Stimulated activated naive CD8-positive, alpha-beta T cell treated with anti-CD3 and anti-CD28 coated beads, Interleukin-15, amount 100 ng/mL, for 72 hours (primary cell): ENCODE measurements around the gene TEDC1.

Source experiments
- ATAC-seq: fragments of 150-1000 bp; cut with Tn5 transposase; 2 replicates; pipeline ENCODE4 v1.10.0; 2021; ENCODE audit warnings: mild to moderate bottlenecking, moderate library complexity
- DNase-seq, 2 donors: peaks; one replicate each; pipeline ENCODE4 v3.0.0; 2021 to 2022
- H3K27ac Mint-ChIP-seq, 2 donors: one replicate each; pipeline ENCODE4 v1.8.0; 2022; ENCODE audit warnings: mild to moderate bottlenecking in 2 of 2, mixed read lengths in 2 of 2, moderate library complexity in 2 of 2
- H3K27me3 Mint-ChIP-seq: one replicate; pipeline ENCODE4 v1.8.0; 2022; ENCODE audit warnings: mixed read lengths
- H3K4me1 Mint-ChIP-seq: one replicate; pipeline ENCODE4 v1.8.0; 2022; ENCODE audit warnings: mild to moderate bottlenecking, mixed read lengths
- H3K4me3 Mint-ChIP-seq, 2 donors: one replicate each; pipeline ENCODE4 v1.8.0; 2022; ENCODE audit warnings: mild to moderate bottlenecking in 2 of 2, mixed read lengths in 2 of 2, moderate library complexity in 1 of 2
- H3K9me3 Mint-ChIP-seq, 2 donors: one replicate each; pipeline ENCODE4 v1.8.0; 2022; ENCODE audit warnings: mixed read lengths in 2 of 2

The TEDC1 gene

GRCh38 chr14:105485739-105486162 lies 5.3 kb upstream of the TEDC1 start:
- Mint-ChIP-seq H3K4me1 (peaks cover 84% of the 10 kb centered on the region), H3K4me3 (peak overlapping the region; percentile 39 to 93), H3K9me3 (no peaks in the 10 kb centered on the region), H3K27ac (peak overlapping the region; percentile 76 to 78), H3K27me3 (peaks cover 6% of the 10 kb centered on the region)
- ATAC-seq (no peak), DNase-seq (peak in 1 of 2 donors; percentile 60)

GRCh38 chr14:105486163-105486973 lies 4.7 kb upstream of the TEDC1 start, which contains the start of gene CRIP1:
Gene CRIP1 (plus strand): TSS chr14:105486886. CDS start chr14:105487260, 374 bp downstream.
- peaks cover 78% of the 10 kb centered on the region for H3K4me1 Mint-ChIP-seq
- H3K4me3 Mint-ChIP-seq: peak within 1 kb of the TSS; percentile 83 to 93
- peaks cover 6% of the 10 kb centered on the region for H3K27me3 Mint-ChIP-seq
- DNase-seq: no peak
- H3K9me3 Mint-ChIP-seq: no peaks in the 10 kb centered on the region
- ATAC-seq: no peak
- H3K27ac Mint-ChIP-seq: peak within 1 kb of the TSS; percentile 76 to 82

GRCh38 chr14:105486974-105487448 lies 4.0 kb upstream of the TEDC1 start:
- Mint-ChIP-seq H3K4me1 (peaks cover 78% of the 10 kb centered on the region), H3K27ac (peak overlapping the region; percentile 54 to 72), H3K27me3 (peaks cover 6% of the 10 kb centered on the region), H3K4me3 (peak overlapping the region; percentile 83 to 93), H3K9me3 (no peaks in the 10 kb centered on the region)
- peak in 1 of 2 donors; percentile 57 for DNase-seq
- no peak for ATAC-seq

GRCh38 chr14:105487449-105487985 lies 3.5 kb upstream of the TEDC1 start:
- no peak for ATAC-seq
- H3K27ac Mint-ChIP-seq: peak overlapping the region in 1 of 2 donors; percentile 82
- no peaks in the 10 kb centered on the region for H3K9me3 Mint-ChIP-seq
- H3K4me1 Mint-ChIP-seq: peaks cover 75% of the 10 kb centered on the region
- peak overlapping the region; percentile 83 to 93 for H3K4me3 Mint-ChIP-seq
- peaks cover 6% of the 10 kb centered on the region for H3K27me3 Mint-ChIP-seq
- DNase-seq: peak in 1 of 2 donors; percentile 67

GRCh38 chr14:105487986-105488777 lies 2.9 kb upstream of the TEDC1 start:
- H3K9me3 Mint-ChIP-seq: no peaks in the 10 kb centered on the region
- no peak for ATAC-seq
- peak overlapping the region in 1 of 2 donors; percentile 82 for H3K27ac Mint-ChIP-seq
- H3K27me3 Mint-ChIP-seq: peaks cover 6% of the 10 kb centered on the region
- peak overlapping the region; percentile 83 to 93 for H3K4me3 Mint-ChIP-seq
- DNase-seq: peak in 1 of 2 donors; percentile 47
- peaks cover 69% of the 10 kb centered on the region for H3K4me1 Mint-ChIP-seq

GRCh38 chr14:105488781-105489541 lies 2.1 kb upstream of the TEDC1 start:
- peak overlapping the region; percentile 83 to 93 for H3K4me3 Mint-ChIP-seq
- peaks cover 61% of the 10 kb centered on the region for H3K4me1 Mint-ChIP-seq
- ATAC-seq (no peak), DNase-seq (no peak)
- peak overlapping the region in 1 of 2 donors; percentile 71 for H3K27ac Mint-ChIP-seq
- H3K27me3 Mint-ChIP-seq: peaks cover 6% of the 10 kb centered on the region
- H3K9me3 Mint-ChIP-seq: no peaks in the 10 kb centered on the region

GRCh38 chr14:105489542-105490266 lies 1.3 kb upstream of the TEDC1 start:
- ATAC-seq: peak; percentile 15
- DNase-seq: peak; percentile 85 to 87
- peak overlapping the region; percentile 76 to 93 for H3K4me3 Mint-ChIP-seq
- peaks cover 6% of the 10 kb centered on the region for H3K27me3 Mint-ChIP-seq
- H3K27ac Mint-ChIP-seq: peak overlapping the region; percentile 47 to 89
- H3K4me1 Mint-ChIP-seq: peaks cover 53% of the 10 kb centered on the region
- no peaks in the 10 kb centered on the region for H3K9me3 Mint-ChIP-seq

- DNase-seq: no peak
- Mint-ChIP-seq H3K27ac (no peak overlapping the region), H3K9me3 (no peaks in the 10 kb centered on the region), H3K27me3 (peaks cover 6% of the 10 kb centered on the region), H3K4me1 (peaks cover 48% of the 10 kb centered on the region), H3K4me3 (peak overlapping the region; percentile 76 to 93)
- peak; percentile 1 for ATAC-seq
Measured at GRCh38 chr14:105490267-105490571, 827 bp upstream of the TEDC1 start.

- Mint-ChIP-seq H3K4me1 (peaks cover 36% of the 10 kb centered on the region), H3K9me3 (no peaks in the 10 kb centered on the region), H3K27me3 (peaks cover 6% of the 10 kb centered on the region), H3K27ac (peak overlapping the region; percentile 78 to 94), H3K4me3 (peak overlapping the region; percentile 84 to 93)
- ATAC-seq: peak; percentile 6
- peak; percentile 84 to 89 for DNase-seq
Measured at GRCh38 chr14:105491366-105491973, 424 bp downstream of the TEDC1 start.

GRCh38 chr14:105492031-105492970 lies 1.3 kb downstream of the TEDC1 start:
- Mint-ChIP-seq H3K9me3 (no peaks in the 10 kb centered on the region), H3K27ac (peak overlapping the region in 1 of 2 donors; percentile 94), H3K27me3 (no peaks in the 10 kb centered on the region), H3K4me3 (peak overlapping the region; percentile 82 to 84), H3K4me1 (peaks cover 31% of the 10 kb centered on the region)
- ATAC-seq (no peak), DNase-seq (no peak)

GRCh38 chr14:105492971-105493871 lies 2.2 kb downstream of the TEDC1 start:
- H3K4me3 Mint-ChIP-seq: peak overlapping the region; percentile 29 to 48
- no peaks in the 10 kb centered on the region for H3K9me3 Mint-ChIP-seq
- ATAC-seq (no peak), DNase-seq (no peak)
- no peaks in the 10 kb centered on the region for H3K27me3 Mint-ChIP-seq
- no peak overlapping the region for H3K27ac Mint-ChIP-seq
- peaks cover 25% of the 10 kb centered on the region for H3K4me1 Mint-ChIP-seq

- no peaks in the 10 kb centered on the region for H3K9me3 Mint-ChIP-seq
- peaks cover 17% of the 10 kb centered on the region for H3K4me1 Mint-ChIP-seq
- H3K27me3 Mint-ChIP-seq: no peaks in the 10 kb centered on the region
- H3K27ac Mint-ChIP-seq: no peak overlapping the region
- DNase-seq (no peak), ATAC-seq (no peak)
- H3K4me3 Mint-ChIP-seq: no peak overlapping the region
Measured at GRCh38 chr14:105493921-105494605, 3.0 kb downstream of the TEDC1 start.
